ENCODE data around the gene DNAJC4.

The DNAJC4 gene

GRCh38 chr11:64261556-64262080 lies 31.3 kb downstream of the DNAJC4 start:
- DNase-seq, result no peak

- no peak for DNase-seq
Measured at GRCh38 chr11:64262271-64263002, 32.1 kb downstream of the DNAJC4 start.

- no peak for DNase-seq
Measured at GRCh38 chr11:64263021-64263946, 32.9 kb downstream of the DNAJC4 start.

- no peak for DNase-seq
Measured at GRCh38 chr11:64263947-64264317, 33.6 kb downstream of the DNAJC4 start.

GRCh38 chr11:64264371-64264852 lies 34.1 kb downstream of the DNAJC4 start:
- DNase-seq, result no peak

- DNase-seq, result no peak
Measured at GRCh38 chr11:64265176-64266160, 35.1 kb downstream of the DNAJC4 start.

- no peak for DNase-seq
Measured at GRCh38 chr11:64266339-64266738, 36.0 kb downstream of the DNAJC4 start.

- DNase-seq, result no peak
Measured at GRCh38 chr11:64267207-64267945, 37.0 kb downstream of the DNAJC4 start.

GRCh38 chr11:64268025-64268892 lies 37.9 kb downstream of the DNAJC4 start:
- DNase-seq, result no peak

GRCh38 chr11:64268893-64269539 lies 38.7 kb downstream of the DNAJC4 start:
- DNase-seq, result no peak

GRCh38 chr11:64269540-64270220 lies 39.3 kb downstream of the DNAJC4 start:
- DNase-seq, result peak; percentile 96

- DNase-seq, result no peak
Measured at GRCh38 chr11:64275031-64275800, 44.9 kb downstream of the DNAJC4 start.

GRCh38 chr11:64275841-64276240 lies 45.5 kb downstream of the DNAJC4 start:
- no peak for DNase-seq

GRCh38 chr11:64276653-64277431 lies 46.5 kb downstream of the DNAJC4 start:
- no peak for DNase-seq

GRCh38 chr11:64278576-64279190 lies 48.3 kb downstream of the DNAJC4 start:
- no peak for DNase-seq

- DNase-seq, result no peak
Measured at GRCh38 chr11:64281957-64282770, 51.8 kb downstream of the DNAJC4 start.
